Esophagus muscularis mucosa (tissue), 4 donors: ENCODE data around the gene CLIC1. TPM values are rescaled to one million over a fixed set of nuclear protein-coding genes. Genes with fewer than 3 reads are reported as not detected.
A peak's percentile ranks its signal among the peaks of the same experiment; 100 is the strongest.

Experiments used
- DNase-seq: peaks from one replicate; pipeline ENCODE4 v3.0.0-alpha.2; 2017; ENCODE audit errors: extremely low spot score
- H3K27ac ChIP-seq, 4 donors: fragments of 200-600 bp; sonication (generic); replicated peaks in 1 of 4; 1 replicate in 3 of 4; 2 replicates in 1 of 4; pipeline ENCODE4 v1.5.1; 2016 to 2019; ENCODE audit warnings: mild to moderate bottlenecking in 1 of 4
- H3K27me3 ChIP-seq, 4 donors: fragments of 200-600 bp; sonication (generic); one replicate each; pipeline versions ENCODE4 v1.5.1 to v1.6.0; 2016 to 2019
- H3K36me3 ChIP-seq, 4 donors: fragments of 200-600 bp; sonication (generic); one replicate each; pipeline ENCODE4 v1.5.1; 2016 to 2019
- H3K4me1 ChIP-seq, 4 donors: fragments of 200-600 bp; sonication (generic); one replicate each; pipeline ENCODE4 v1.5.1; 2016 to 2019
- H3K4me3 ChIP-seq, 4 donors: fragments of 200-600 bp; sonication (generic); 1 replicate in 2 of 4; 2 replicates in 2 of 4; pipeline ENCODE4 v1.5.1; 2016 to 2019; ENCODE audit warnings: mild to moderate bottlenecking in 4 of 4, moderate library complexity in 1 of 4
- H3K9me3 ChIP-seq, 4 donors: fragments of 200-600 bp; sonication (generic); 1 replicate in 3 of 4; 2 replicates in 1 of 4; pipeline ENCODE4 v1.5.1; 2016 to 2019
- EP300 ChIP-seq: sonication (generic); formaldehyde crosslinking; IDR thresholded peaks from one replicate; pipeline ENCODE4 v1.6.1; 2017; ENCODE audit warnings: antibody characterized with exemption
- POLR2A ChIP-seq: fragments of 450-650 bp; IDR thresholded peaks from one replicate; pipeline ENCODE4 v1.6.1; 2017; ENCODE audit warnings: antibody characterized with exemption, moderate library complexity, mild to moderate bottlenecking, low read depth
- POLR2AphosphoS5 ChIP-seq, 2 donors: sonication (generic); formaldehyde crosslinking; IDR thresholded peaks; one replicate each; pipeline ENCODE4 v1.6.1; 2017; ENCODE audit warnings: antibody characterized with exemption in 2 of 2
- WGBS: methylation state at CpG from one replicate; pipeline ENCODE4 v1.1.5; 2018; 5-methylcytosine and 5-hydroxymethylcytosine counted together
- intact Hi-C: fragments of 100-400 bp; cut with DNase I; formaldehyde crosslinking; loops from one replicate; pipeline ENCODE4 v1.15.1; 2023
- total RNA-seq, 4 donors: library from RNA; depleted of rRNA; stranded (reverse); fragments of >200 nt; gene quantifications; one replicate each; pipeline versions ENCODE4 v1.1.0 to v1.2.1, GENCODE V29; 2016
- TF ChIP-seq, protein P1 (sequence below), 3 experiments: fragments of 200-600 bp in 2 of 3; fragments of 450-650 bp in 1 of 3; sonication (generic) in 2 of 3; IDR thresholded peaks; one replicate each; pipeline ENCODE4 v1.5.1; 2017 to 2019; ENCODE audit warnings: antibody characterized with exemption in 3 of 3, mild to moderate bottlenecking in 2 of 3, moderate library complexity in 1 of 3

CLIC1 gene
- total RNA-seq, 4 donors from 2014 or later, result 208 to 379 (median 290) TPM

DNA sequence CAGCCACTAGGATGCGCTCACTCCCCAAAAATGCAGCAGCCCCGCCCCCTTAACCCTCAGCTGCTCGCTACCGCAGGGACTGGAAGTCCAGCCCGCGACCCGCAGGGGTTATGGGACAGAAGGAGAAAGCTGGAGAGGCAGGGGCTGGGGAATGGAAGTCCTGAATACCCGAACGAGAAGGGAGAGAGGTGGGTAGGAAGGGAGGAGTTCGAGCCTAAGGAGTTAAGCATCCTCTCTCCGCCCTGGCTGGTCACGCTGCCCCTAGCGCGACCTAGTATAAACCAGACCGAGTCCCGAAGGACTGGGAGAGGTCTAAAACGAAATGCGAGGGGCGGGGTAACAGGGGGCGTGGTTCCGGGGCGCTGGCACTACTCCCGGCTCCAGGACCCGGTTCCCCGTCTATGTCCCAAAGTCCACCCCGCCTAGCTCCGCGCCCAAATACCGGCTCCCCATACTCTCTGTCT, 6.8 kb downstream of the CLIC1 start:
- WGBS, result 0% methylated on average over 14 of the region's 29 CpGs
- intact Hi-C loops, result loop anchor here (5.0 kb wide), 1 partner anchor 38 kb away; no protein-coding TSS in a partner anchor
- Histone ChIP-seq H3K27me3 (no peaks in the 10 kb centered on the region), H3K4me1 (peaks cover 36 to 59% (median 55%) of the 10 kb centered on the region in 4 donors), H3K9me3 (no peaks in the 10 kb centered on the region), H3K36me3 (peaks cover 47 to 74% (median 64%) of the 10 kb centered on the region in 4 donors), H3K27ac (peak overlapping the region; percentile 93 to 99 (median 97)), H3K4me3 (peak overlapping the region; percentile 69 to 98 (median 94))
- peak; percentile 97 for DNase-seq
- TF ChIP-seq, protein P1, sequence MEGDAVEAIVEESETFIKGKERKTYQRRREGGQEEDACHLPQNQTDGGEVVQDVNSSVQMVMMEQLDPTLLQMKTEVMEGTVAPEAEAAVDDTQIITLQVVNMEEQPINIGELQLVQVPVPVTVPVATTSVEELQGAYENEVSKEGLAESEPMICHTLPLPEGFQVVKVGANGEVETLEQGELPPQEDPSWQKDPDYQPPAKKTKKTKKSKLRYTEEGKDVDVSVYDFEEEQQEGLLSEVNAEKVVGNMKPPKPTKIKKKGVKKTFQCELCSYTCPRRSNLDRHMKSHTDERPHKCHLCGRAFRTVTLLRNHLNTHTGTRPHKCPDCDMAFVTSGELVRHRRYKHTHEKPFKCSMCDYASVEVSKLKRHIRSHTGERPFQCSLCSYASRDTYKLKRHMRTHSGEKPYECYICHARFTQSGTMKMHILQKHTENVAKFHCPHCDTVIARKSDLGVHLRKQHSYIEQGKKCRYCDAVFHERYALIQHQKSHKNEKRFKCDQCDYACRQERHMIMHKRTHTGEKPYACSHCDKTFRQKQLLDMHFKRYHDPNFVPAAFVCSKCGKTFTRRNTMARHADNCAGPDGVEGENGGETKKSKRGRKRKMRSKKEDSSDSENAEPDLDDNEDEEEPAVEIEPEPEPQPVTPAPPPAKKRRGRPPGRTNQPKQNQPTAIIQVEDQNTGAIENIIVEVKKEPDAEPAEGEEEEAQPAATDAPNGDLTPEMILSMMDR (IDR thresholded peaks at IDR 0.05), result peak in 2 of 3 experiments; percentile 9 to 83
- peak; percentile 82 to 88 for TF ChIP-seq POLR2AphosphoS5 (IDR thresholded peaks at IDR 0.05)
- TF ChIP-seq EP300, result no peak

DNA sequence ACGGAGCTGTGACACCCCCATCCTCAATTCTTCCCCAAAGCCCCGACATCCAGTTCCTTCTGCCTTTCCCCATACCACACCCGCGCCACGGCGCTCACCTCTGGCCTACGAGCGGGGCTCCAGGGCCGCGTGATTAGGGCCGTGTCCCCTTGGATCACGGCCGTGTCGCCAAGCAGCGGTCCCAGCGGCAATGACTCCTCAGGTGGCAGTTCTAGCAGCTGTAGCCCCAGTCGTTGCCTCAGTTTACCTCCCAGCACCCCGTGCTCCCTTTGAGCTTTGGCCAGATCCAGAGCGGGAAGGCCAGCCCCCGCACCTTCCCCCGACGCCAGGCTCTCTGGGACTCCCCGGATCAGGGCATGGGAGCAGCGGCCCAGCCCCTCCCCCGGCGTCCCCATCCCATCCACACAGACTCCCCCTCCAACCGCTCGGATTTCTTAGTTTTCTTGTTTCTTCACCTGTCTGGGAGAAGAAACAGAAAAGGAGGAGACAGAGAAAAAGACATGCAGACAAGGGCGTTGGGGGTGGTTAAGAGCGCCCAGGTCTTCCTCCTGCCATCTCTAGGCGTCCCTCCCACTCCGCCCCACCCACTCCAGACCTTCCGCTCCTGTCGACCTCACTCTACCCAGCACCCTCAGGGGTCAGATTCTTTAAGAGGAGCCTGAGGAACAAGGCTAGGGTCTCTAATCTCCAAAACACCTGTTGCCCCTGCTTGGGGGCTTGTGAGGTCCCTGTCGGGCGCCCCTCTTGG, 7.4 kb downstream of the CLIC1 start, which contains the start of gene DDAH2:
Gene DDAH2, minus strand, starts transcription at position 533 of the 748 bp plus-strand sequence. Its CDS starts 138 bp downstream, at position 395.
- Histone ChIP-seq H3K36me3 (peaks cover 46 to 73% (median 61%) of the 10 kb centered on the region in 4 donors), H3K27ac (peak within 1 kb of the TSS; percentile 93 to 99 (median 97)), H3K9me3 (no peaks in the 10 kb centered on the region), H3K4me1 (peaks cover 30 to 53% (median 49%) of the 10 kb centered on the region in 4 donors), H3K4me3 (peak within 1 kb of the TSS; percentile 69 to 98 (median 94)), H3K27me3 (no peaks in the 10 kb centered on the region)
- DNase-seq, result no peak
- TF ChIP-seq, protein P1 (IDR thresholded peaks at IDR 0.05), result peak in 2 of 3 experiments; percentile 58
- TF ChIP-seq EP300 (no peak), POLR2AphosphoS5 (IDR thresholded peaks at IDR 0.05) (no peak)
- intact Hi-C loops, result loop anchor here (5.0 kb wide), 1 partner anchor 38 kb away; no protein-coding TSS in a partner anchor
- 18% methylated on average over 25 of the region's 36 CpGs for WGBS

GRCh38 chr6:31727717-31728671, 8.3 kb downstream of the CLIC1 start:
- Histone ChIP-seq H3K4me1 (peaks cover 21 to 44% (median 40%) of the 10 kb centered on the region in 4 donors), H3K9me3 (no peaks in the 10 kb centered on the region), H3K27me3 (no peaks in the 10 kb centered on the region), H3K36me3 (peaks cover 37 to 64% (median 52%) of the 10 kb centered on the region in 4 donors), H3K4me3 (peak overlapping the region; percentile 69 to 98 (median 94)), H3K27ac (peak overlapping the region; percentile 93 to 99 (median 97))
- no peak for DNase-seq
- WGBS, result 70% methylated on average over 41 of the region's 41 CpGs
- TF ChIP-seq POLR2AphosphoS5 (IDR thresholded peaks at IDR 0.05) (no peak), EP300 (no peak), POLR2A (no peak)
- TF ChIP-seq, protein P1 (IDR thresholded peaks at IDR 0.05), result no peak
- intact Hi-C loops, result loop anchor here (5.0 kb wide), 1 partner anchor 39 kb away; no protein-coding TSS in a partner anchor

DNA sequence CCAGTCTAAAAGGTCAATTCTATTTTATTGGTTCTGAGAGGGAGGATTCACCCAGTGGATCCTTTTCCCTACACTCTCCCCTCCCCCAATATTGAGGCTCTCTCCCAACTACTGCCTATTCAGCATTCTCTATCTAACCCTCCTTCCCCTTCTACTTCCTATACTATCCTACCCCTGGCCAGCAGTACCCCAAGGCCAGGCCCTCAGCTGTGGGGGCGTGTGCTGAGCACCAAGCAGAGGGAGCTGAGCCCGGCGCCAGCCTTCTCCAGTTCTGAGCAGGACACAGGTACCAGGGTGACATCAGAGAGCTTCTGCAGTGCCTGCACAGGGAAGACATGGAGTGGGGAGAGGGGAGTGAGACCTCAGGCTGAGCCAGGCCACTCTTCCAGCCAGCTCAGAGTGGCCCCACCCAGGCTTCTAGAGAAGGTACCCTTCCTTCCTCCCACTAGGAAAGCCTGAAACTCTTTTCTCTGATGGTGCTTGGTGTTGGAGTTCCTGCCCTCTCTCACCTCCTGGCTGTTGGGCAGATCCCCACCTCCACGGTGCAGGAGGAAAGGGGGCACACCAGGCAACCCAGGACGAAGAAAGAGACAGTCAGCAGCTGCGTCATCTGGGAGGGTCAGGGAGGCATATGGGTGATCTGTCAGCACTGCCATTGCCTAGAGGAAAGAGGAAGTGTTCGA, 9.2 kb downstream of the CLIC1 start:
- H3K36me3 ChIP-seq, result peaks cover 29 to 56% (median 44%) of the 10 kb centered on the region in 4 donors
- intact Hi-C loops, result loop anchor here (5.0 kb wide), 1 partner anchor 40 kb away; no protein-coding TSS in a partner anchor

More for the DNA sequence above, 9.2 kb downstream of the CLIC1 start:
- Histone ChIP-seq H3K4me1 (peaks cover 16 to 42% (median 38%) of the 10 kb centered on the region in 4 donors), H3K9me3 (no peaks in the 10 kb centered on the region), H3K27ac (peak overlapping the region; percentile 93 to 99 (median 97)), H3K27me3 (no peaks in the 10 kb centered on the region), H3K4me3 (no peak overlapping the region)
- TF ChIP-seq POLR2AphosphoS5 (IDR thresholded peaks at IDR 0.05) (no peak), EP300 (no peak), POLR2A (no peak)
- TF ChIP-seq, protein P1 (IDR thresholded peaks at IDR 0.05), result no peak
- 65% methylated on average over 7 of the region's 7 CpGs for WGBS
- no peak for DNase-seq
